ENCODE measurements around the gene TEPSIN. TPM values are rescaled to one million over a fixed set of nuclear protein-coding genes. Genes with fewer than 3 reads are reported as not detected.

The TEPSIN gene
- total RNA-seq, 1 donor from 2014 or later = 50.1 TPM

DNA sequence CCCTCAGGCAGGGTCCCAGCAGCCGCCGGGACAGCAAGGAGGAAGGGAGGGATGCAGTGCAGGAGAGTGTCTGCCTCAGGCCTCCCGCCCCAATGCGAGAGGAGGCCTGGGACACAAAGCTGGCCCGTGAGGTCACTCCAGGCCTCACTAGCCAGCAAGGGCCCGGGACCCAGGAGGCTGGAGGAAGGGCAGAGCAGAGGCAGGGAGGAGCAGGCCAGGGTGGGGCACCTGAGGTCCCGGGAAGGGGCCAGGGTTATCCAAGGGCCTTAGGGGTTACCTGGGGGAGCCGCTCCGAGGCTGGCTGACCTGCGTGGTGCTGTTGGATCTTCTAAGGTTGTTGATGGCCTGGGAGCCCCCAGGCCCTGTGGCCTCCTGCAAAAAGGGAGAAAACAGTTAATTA lies 30.2 kb downstream of the TEPSIN start:
- Mint-ChIP-seq H3K27ac (no peak overlapping the region), H3K36me3 (no peaks in the 10 kb centered on the region), H3K4me3 (no peak overlapping the region), H3K9me3 (no peaks in the 10 kb centered on the region), H3K4me1 (ENCODE audit: unreplicated experiment) (no peaks in the 10 kb centered on the region), H3K27me3 (no peaks in the 10 kb centered on the region)
- TF ChIP-seq, protein P1, sequence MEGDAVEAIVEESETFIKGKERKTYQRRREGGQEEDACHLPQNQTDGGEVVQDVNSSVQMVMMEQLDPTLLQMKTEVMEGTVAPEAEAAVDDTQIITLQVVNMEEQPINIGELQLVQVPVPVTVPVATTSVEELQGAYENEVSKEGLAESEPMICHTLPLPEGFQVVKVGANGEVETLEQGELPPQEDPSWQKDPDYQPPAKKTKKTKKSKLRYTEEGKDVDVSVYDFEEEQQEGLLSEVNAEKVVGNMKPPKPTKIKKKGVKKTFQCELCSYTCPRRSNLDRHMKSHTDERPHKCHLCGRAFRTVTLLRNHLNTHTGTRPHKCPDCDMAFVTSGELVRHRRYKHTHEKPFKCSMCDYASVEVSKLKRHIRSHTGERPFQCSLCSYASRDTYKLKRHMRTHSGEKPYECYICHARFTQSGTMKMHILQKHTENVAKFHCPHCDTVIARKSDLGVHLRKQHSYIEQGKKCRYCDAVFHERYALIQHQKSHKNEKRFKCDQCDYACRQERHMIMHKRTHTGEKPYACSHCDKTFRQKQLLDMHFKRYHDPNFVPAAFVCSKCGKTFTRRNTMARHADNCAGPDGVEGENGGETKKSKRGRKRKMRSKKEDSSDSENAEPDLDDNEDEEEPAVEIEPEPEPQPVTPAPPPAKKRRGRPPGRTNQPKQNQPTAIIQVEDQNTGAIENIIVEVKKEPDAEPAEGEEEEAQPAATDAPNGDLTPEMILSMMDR (conservative IDR thresholded peaks at IDR 0.05) = no peak
- no peak for DNase-seq (ENCODE audit: extremely low spot score, unreplicated experiment)

DNA sequence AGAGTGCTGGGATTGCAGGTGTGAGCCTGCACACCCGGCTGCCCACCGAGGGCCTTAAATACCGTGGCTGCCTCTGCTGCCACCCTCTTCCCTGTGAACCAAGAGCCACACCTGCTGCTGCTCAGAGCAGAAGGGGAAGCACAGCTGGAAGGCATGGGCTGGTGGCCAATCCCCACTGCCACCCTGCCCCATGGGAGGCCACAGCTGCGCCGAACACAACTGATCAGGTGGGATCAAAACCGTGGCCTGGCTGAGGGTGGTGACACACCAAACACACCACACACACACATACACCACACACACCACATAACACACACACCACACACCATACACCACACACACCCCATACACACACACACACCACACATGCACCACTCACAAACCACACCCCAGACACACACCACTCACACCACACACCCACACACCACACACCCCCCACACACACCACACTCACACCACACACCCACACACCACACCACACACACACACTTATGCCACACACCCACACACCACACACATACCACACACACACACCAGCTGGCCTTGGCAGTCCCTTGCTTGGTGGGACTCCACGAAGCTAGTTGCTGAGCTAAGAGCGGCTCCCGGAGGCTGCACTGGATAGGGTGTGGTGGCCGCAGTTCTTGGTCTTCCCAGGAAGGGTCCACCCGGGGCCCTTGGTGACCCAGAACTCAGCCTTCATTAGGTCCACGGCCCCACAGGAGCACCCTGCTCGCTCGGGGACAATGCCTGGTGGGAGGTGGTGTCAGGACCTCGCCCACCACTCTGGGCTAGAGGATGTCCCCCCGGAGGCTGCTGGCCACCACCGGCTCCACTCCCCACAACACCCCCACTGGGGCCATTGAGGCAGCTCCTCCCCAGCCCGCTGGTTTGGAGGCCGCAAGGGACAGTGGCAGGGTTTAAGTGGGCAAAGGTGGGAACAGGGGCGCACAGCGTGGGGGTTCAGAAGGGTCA lies 31.0 kb downstream of the TEPSIN start:
- TF ChIP-seq, protein P1 (conservative IDR thresholded peaks at IDR 0.05) = no peak
- H3K4me3 Mint-ChIP-seq = no peak overlapping the region
- H3K4me1 Mint-ChIP-seq (ENCODE audit: unreplicated experiment) = no peaks in the 10 kb centered on the region
- H3K27me3 Mint-ChIP-seq = no peaks in the 10 kb centered on the region
- no peaks in the 10 kb centered on the region for H3K9me3 Mint-ChIP-seq
- H3K27ac Mint-ChIP-seq = no peak overlapping the region
- no peaks in the 10 kb centered on the region for H3K36me3 Mint-ChIP-seq
- DNase-seq (ENCODE audit: extremely low spot score, unreplicated experiment) = no peak

DNA sequence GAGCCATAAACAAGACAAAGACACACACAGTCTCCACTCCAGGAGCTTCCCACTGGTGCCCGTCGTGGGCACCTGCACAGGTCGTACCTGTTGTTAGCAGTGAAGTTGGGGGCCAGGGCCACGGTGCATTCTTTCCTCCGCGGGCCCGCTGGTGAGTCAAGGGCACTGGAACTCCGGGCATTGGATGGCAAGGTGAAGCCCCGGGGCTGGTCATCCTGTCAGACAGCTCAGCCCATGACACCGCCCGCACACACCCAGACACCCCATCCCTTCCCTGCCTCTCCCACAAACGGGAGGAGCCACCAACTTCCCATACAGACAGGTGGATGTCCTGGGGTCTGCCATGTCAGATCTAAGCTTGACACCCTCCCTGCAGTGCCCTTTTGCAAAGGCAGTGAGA lies 32.2 kb downstream of the TEPSIN start:
- TF ChIP-seq, protein P1 (conservative IDR thresholded peaks at IDR 0.05) = no peak
- Mint-ChIP-seq H3K27ac (no peak overlapping the region), H3K4me1 (ENCODE audit: unreplicated experiment) (no peaks in the 10 kb centered on the region), H3K4me3 (no peak overlapping the region), H3K36me3 (no peaks in the 10 kb centered on the region), H3K27me3 (no peaks in the 10 kb centered on the region), H3K9me3 (no peaks in the 10 kb centered on the region)
- DNase-seq (ENCODE audit: extremely low spot score, unreplicated experiment) = no peak

DNA sequence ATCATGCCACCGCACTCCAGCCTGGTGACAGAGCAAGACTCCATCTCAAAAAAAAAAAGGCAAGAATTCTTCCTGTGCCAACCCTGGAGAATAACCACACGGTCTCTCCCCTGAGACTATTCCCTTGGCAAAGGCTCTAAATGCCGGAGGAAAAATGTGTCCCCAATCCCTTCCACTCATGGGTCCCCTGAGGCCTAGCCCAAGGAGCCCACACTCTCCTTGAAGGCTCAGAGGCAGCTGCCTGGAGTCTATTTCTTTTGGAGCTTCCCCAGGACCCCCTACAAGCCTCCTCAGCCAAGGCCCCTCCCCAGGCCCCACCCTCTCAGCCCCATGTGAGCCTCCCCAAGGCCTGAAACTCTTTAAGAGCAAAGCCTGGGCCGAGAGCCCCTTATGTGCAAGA lies 32.7 kb downstream of the TEPSIN start:
- no peaks in the 10 kb centered on the region for H3K9me3 Mint-ChIP-seq
- no peak overlapping the region for H3K4me3 Mint-ChIP-seq
- no peaks in the 10 kb centered on the region for H3K27me3 Mint-ChIP-seq
- H3K36me3 Mint-ChIP-seq = no peaks in the 10 kb centered on the region
- TF ChIP-seq, protein P1 (conservative IDR thresholded peaks at IDR 0.05) = no peak
- DNase-seq (ENCODE audit: extremely low spot score, unreplicated experiment) = no peak
- H3K4me1 Mint-ChIP-seq (ENCODE audit: unreplicated experiment) = no peaks in the 10 kb centered on the region
- no peak overlapping the region for H3K27ac Mint-ChIP-seq

DNA sequence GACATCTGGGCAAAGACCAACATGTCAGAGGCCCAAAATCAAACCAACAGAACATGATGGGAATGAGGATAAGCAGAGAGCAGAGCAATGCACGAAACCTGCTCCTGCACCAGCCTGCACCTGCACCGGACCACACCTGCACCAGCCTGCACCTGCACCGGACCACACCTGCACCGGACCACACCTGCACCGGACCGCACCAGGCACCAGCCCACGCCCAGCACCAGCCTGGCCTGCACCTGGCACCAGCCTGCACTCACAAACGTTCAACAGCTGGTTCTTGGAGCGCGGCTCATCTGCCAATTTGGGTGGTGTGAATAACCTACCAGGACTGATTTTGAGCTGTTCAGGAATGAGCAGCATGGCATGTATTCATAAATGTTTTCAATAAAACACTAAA lies 34.3 kb downstream of the TEPSIN start:
- H3K27ac Mint-ChIP-seq = no peak overlapping the region
- TF ChIP-seq, protein P1 (conservative IDR thresholded peaks at IDR 0.05) = no peak
- DNase-seq (ENCODE audit: extremely low spot score, unreplicated experiment) = no peak
- H3K4me3 Mint-ChIP-seq = no peak overlapping the region
- no peaks in the 10 kb centered on the region for H3K9me3 Mint-ChIP-seq
- H3K4me1 Mint-ChIP-seq (ENCODE audit: unreplicated experiment) = no peaks in the 10 kb centered on the region
- no peaks in the 10 kb centered on the region for H3K27me3 Mint-ChIP-seq
- no peaks in the 10 kb centered on the region for H3K36me3 Mint-ChIP-seq
